Gastrocnemius medialis (tissue), 4 donors: Measurements from ENCODE around the gene PDC.

Experiments
- POLR2A ChIP-seq, 2 donors: fragments of 450-650 bp; IDR thresholded peaks; one replicate each; pipeline ENCODE4 v1.6.1; 2017; ENCODE audit warnings: antibody characterized with exemption in 2 of 2, mild to moderate bottlenecking in 2 of 2, moderate library complexity in 2 of 2
- TF ChIP-seq, protein P1 (sequence below), 5 experiments: fragments of 450-650 bp in 3 of 5; fragments of 200-600 bp in 2 of 5; sonication (generic) in 2 of 5; IDR thresholded peaks in 4 of 5; conservative IDR thresholded peaks in 1 of 5; 1 replicate in 4 of 5; 2 replicates in 1 of 5; pipeline ENCODE4 v1.5.1; 2016 to 2019; ENCODE audit warnings: antibody characterized with exemption in 5 of 5, mild to moderate bottlenecking in 3 of 5, moderate library complexity in 3 of 5

DNA sequence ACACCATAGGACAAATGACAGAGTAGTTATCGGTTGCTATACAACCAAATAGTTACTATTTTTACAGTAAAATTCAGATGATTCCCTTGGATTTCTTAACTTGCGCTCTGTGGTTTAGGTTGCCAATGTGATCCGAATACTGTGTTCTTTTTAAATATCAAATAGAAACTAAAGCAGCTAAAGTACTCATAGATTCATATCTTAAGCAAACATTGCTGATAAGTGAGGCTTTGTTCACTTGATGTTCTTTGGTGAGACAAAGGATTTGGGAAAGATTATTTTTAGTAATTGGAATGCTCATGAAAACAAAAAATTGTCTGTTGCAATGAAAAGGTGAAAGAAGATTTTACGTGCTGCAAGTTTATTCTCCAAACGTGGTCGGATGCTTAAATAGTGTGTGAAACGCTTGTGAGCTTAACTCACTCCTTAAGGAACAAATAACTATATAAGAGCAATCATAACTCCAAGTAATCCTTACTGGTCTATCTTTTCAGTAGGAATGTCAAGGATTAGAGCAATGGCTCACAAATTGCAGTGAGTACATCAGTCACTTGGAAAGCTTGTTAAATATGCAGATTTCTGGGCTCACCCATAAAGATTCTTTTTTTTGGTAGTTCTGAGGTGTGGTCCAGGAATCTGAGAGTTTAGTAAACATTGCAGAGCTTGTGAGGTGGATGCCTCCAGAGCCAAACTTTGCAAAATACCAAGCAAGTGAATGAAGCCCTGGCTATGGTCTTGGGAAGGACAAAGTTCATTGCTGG is 31.8 kb upstream of the PDC start:
- TF ChIP-seq, protein P1, sequence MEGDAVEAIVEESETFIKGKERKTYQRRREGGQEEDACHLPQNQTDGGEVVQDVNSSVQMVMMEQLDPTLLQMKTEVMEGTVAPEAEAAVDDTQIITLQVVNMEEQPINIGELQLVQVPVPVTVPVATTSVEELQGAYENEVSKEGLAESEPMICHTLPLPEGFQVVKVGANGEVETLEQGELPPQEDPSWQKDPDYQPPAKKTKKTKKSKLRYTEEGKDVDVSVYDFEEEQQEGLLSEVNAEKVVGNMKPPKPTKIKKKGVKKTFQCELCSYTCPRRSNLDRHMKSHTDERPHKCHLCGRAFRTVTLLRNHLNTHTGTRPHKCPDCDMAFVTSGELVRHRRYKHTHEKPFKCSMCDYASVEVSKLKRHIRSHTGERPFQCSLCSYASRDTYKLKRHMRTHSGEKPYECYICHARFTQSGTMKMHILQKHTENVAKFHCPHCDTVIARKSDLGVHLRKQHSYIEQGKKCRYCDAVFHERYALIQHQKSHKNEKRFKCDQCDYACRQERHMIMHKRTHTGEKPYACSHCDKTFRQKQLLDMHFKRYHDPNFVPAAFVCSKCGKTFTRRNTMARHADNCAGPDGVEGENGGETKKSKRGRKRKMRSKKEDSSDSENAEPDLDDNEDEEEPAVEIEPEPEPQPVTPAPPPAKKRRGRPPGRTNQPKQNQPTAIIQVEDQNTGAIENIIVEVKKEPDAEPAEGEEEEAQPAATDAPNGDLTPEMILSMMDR (IDR thresholded peaks at IDR 0.05 in 4 of 5, conservative IDR thresholded peaks at IDR 0.05 in 1 of 5): no peak
- TF ChIP-seq POLR2A (IDR thresholded peaks at IDR 0.05): no peak
